CD4-positive, alpha-beta T cell treated with Interleukin-4 for 1 hour (primary cell): Measurements from ENCODE around the gene R3HDM4.
"Not testable (repeated sequence)": the region's sequence is repeated elsewhere in the genome, so short reads cannot be mapped to it uniquely, and the experiment has no call there.

Experiments
- DNase-seq, 2 donors: peaks; one replicate each; pipeline ENCODE4 v3.0.0-alpha.2; 2020 to 2022

R3HDM4 gene

GRCh38 chr19:913080-913748 lies at the start of gene R3HDM4:
Gene R3HDM4 (minus strand): TSS chr19:913219. CDS start chr19:913157, 62 bp downstream.
- peak; percentile 82 to 87 for DNase-seq

DNA sequence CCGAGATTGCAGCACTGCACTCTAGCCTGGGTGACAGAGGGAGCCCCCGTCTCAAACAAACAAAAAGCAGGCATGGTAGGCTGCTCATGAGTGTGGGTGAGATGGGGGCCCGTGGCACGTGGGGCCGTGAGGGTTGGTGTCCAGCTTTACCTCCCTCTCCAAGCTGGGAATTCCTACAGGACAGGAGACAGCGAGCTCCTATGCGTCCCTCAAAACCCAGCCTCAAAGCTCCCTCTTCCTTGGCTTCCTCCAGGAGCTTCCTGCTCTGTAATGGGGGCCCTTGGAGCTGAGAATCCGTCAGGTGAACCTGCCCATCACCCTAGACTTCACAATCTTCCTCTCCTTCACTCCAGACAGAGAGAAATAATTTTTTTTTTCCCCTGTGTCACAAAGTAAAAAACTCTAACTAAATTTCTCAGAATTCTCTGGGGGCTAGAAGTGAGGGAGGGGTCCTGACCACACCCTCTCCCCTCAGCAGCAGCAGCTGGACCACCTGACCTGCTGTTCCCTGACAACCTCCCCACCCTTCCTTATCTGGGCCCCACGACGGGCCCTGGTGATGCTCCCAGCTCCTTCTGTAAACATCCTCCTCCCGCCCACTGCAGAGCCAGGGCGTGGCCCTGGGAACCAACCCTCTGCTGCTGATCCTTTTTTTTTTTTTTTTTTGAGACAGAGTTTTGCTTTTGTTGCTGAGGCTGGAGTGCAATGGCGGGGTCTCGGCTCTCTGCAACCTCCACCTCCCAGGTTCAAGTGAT lies 49.0 kb upstream of the R3HDM4 start:
- no peak for DNase-seq

- no peak for DNase-seq
These were observed 47.6 kb upstream of the R3HDM4 start for GRCh38 chr19:960601-960938.

GRCh38 chr19:960020-960419 lies 47.0 kb upstream of the R3HDM4 start:
- DNase-seq, result no peak

DNA sequence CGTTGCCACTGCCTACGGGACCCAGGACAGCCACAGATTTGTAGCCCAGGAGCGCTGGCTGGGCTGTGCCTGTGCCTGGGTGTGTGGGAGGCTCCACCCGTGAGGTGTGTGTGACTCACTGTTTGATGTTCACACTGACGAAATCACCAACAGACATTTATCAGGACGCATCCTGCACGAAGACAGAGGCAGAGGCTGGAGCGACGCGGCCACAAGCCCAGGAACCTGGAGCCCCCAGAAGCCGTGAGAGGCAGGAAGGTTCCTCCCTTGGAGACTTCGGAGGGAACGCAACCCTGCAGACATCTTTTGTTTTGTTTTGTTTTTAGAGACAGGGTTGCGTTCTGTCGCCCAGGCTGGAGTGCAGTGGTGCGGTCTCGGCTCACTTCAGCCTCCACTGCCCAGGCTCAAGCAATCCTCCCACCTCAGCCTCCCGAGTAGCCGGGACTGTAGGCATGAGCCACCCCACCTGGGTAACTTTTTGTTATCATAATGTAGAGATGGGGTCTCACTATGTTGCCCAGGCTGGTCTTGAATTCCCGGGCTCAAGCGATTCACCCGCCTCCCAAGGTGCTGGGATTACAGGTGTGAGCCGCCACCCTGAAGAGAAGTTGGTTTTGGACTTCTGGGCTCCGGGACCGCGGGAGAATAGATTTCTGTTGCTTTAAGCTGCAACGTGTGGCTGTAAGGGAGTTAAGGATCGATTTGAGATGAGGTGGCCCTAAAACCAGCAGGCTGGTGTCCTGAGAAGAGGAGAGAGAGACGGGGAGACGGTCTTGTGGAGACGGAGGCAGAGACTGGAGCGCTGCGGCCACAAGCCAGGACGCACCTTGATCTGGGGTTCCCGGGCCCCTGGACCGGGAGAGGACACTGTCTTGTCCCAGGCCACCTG lies 46.2 kb upstream of the R3HDM4 start:
- DNase-seq, result no peak

- DNase-seq, result not testable (repeated sequence)
These were observed 44.6 kb upstream of the R3HDM4 start for GRCh38 chr19:957578-957977.

DNA sequence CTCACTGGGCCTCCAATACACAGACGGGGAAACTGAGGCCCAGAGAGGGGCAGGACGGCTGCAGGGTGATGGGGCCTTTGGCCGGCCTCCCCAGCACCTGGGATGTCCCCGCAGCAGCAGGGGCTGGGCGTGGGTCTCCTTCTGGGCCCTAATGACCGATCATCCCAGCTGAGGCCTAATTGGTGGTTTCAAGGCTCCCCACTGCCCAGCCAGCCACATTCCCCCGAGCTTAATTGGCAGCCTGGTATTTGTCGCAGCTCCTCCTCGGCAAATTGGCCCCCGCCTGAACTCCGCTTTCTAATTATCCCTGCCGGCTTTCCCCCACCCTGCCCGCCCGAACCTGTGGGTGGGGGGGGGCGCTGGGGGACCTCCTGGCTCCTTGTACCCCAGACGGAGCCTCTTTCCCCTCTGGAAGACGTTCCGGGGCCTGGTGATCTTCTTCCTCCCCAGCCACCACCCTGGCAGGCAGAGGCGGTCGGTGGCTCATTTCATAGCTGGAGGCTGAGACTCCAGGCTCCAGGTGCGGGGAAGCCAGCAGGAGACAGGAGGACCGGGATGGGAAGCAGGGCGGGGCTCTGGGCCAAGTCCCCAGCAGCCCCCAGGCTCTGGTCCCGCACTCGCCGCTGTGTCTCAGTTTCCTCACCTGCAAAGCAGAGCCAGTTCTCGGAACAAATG lies 43.9 kb upstream of the R3HDM4 start:
- no peak for DNase-seq

DNA sequence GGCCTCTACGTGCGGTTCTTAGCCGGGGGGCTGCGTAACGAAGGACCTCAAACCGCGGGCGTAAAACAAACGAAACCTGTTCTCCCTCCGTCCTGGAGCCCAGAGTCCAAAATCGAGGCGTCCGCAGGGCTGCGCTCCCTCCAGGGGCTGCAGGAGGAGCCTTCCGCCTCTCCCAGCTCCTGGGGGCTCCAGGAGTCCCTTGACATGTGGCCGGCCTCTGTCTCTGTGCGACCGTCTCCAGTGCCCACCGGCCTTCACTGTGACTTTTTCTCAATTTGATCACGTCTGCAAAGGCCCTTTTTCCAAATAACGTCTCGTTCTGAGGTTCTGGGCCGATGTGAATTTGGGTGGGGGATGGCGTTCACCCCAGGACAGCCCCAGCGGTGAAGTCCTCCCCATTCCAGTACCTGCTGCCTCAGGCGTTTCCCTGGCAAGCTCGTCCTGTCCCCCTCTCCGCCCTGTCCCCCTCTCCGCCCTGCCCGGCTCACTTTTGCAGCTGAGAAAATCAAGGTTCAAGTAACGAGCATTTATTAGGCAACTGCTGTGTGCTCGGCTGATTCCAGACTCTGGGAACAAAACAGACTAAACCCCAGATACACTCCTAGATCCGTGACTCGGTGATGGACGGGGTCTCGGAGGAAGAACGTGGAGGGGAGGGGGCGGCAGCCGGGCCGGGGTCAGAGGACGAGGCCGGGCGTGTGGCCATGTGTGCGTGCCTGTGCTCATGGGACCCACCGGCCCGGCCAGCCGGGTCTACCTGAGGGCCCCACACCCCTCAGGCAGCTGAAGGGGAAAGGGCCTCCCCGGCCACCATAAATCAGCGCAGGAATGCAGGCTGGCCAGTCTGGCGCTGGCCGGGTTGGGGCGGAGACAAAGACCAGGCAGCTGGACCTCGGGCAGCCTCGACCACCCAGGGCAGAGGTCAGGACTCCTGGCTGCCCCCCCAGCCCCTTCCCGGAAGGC lies 43.1 kb upstream of the R3HDM4 start:
- no peak for DNase-seq

DNA sequence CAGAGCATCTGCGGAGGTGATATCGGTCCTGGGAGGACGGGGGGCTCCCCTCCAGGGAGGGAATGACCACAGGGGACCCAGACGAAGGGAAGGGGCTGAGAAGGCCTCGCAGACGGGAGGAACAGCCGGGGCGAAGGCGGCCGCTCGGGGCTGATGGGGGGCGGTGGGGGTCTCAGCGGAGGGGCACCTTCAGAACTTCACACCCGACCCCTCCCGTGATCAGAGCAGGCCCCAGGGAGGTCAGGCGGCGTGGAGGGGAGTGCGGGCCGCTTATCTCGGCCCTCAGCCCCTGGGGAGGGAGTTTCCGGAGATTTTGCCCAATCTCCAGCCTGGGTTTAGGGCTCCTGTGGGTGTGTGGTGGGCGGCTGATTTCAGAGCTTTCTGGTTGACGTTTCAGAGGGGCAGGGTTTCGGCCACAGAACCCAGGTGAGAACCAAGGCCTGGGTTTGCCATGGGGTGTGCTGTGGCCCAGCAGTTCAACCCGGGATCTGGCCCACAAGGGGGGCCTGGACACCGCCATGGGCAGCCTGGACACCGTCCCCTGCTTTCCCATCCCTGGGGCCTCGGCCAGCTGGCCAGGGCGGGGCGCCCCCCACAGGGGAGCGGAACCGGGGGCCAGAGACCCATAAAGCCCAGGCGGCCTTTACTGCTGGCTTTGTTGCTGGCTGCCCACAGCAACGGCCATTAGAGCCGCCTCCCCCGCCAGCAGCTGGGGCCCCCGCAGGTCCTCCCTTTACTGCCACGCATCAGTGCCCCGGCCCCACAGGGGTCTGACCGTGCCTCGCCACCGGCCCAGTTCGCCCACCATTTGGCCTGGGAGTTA lies 41.9 kb upstream of the R3HDM4 start:
- no peak for DNase-seq

DNA sequence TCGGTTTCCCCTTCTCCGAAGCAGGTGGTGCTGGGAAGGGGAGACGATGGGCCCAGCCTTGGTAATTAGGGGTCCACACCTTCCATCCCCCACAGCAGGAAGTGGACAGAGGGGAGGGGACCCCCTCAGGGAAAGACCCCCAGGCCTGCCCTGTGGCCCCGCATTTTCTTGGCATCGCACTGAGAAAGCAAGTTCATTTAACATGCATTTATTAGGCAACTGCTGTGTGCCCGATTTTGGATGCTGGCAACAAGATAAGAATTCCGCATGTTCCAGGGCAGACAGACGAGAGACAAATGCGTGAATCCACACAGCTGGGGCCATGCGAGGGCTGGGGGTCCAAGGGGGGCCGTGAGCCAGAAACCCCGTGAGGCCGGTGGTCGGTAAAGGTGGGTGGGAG lies 41.3 kb upstream of the R3HDM4 start:
- DNase-seq, result no peak

GRCh38 chr19:953445-954271 lies 40.6 kb upstream of the R3HDM4 start:
- DNase-seq, result no peak

DNA sequence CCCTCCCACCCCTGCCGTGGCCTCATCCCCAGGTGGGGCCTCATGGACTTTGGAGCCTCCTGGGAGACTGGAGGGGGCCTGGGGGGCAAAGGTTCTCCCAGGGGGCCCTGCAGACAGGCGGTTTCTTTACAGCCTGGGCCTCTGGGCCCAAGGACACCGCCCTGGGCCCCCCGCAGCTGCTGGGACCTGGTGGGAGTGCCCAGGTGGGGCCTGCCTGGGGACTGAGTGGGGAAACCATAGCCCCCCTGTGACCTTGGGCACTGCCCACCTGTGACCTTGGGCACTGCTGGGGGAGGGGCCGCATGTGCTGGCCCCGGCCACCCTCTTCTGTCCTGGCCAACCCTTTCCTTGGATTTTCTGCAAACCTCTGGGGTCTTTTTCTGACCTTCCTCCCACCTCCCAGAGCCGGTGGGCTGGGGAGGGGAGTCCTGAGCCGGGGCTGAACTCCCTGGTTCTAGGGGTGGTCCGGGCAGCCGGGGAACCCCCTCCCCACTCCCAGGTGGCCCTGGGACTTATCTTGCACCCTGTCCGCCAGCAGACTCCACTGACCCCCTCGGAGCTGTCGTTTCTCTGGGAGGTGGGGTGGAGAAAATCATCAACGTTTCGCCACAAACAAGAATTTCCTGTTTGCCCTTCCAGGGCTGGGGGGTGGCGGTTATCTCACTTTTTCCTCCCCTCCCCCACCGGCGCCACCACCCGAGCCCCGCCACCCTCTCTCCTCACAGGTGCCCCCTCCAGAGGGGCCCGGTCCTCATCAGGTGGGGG lies 39.8 kb upstream of the R3HDM4 start:
- DNase-seq, result peak in 1 of 2 donors; percentile 16

DNA sequence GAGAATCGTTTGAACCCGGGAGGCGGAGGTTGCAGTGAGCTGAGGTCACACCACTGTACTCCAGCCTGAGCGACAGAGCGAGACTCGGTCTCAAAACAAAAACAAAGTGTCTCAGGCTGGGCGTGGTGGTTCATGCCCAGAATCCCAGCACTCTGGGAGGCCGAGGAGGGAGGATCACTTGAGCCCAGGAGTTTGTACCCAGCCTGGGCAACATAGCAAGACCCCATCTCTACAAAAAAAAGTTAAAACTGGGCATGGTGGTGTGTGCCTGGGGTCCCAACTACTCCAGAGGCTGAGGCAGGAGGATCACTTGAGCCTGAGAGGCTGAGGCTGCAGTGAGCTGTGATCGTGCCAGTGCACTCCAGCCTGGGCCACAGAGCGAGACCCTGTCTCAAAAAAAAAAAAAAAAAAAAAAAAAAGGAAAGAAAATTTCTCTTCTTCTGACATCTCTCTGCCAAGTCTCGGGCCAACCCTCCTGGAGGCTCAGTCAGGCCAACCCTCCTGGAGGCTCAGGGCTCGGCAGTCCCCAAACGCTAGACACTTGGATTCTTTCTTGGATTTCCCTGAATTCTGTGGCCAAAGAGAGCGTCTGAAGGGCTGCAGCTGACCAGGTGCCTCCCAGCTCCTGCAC lies 39.1 kb upstream of the R3HDM4 start:
- no peak for DNase-seq

GRCh38 chr19:950352-951066 lies 37.5 kb upstream of the R3HDM4 start:
- no peak for DNase-seq

DNA sequence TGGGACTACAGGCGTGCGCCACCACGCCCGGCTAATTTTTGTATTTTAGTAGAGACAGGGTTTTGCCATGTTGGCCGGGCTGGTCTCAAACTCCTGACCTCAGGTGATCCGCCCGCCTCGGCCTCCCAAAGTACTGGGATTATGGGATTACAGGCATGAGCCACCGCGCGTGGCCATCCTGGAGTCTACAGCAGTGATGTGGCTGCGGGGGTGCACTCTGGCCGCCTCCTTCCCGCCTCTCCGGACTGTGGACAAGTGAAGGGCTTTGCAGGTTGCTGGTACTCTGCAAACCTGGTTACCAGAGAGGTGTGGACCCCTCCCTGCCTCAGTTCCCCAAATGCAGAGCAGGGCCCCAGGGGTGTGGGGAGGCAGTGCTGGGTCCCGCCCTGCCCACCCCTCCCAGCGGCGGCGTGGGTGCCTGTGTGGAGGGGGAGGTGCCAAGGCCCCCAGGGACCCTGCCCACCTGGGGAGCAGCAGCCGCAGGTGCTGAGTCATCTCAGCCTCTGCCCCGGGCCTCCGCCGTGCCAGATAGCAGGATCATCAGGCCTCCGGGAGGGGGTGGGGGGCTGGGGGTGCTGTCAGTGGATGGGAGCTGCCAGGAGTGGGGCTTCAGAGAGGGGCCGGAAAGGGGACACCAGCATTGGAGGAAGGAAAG lies 36.0 kb upstream of the R3HDM4 start:
- DNase-seq, result no peak

DNA sequence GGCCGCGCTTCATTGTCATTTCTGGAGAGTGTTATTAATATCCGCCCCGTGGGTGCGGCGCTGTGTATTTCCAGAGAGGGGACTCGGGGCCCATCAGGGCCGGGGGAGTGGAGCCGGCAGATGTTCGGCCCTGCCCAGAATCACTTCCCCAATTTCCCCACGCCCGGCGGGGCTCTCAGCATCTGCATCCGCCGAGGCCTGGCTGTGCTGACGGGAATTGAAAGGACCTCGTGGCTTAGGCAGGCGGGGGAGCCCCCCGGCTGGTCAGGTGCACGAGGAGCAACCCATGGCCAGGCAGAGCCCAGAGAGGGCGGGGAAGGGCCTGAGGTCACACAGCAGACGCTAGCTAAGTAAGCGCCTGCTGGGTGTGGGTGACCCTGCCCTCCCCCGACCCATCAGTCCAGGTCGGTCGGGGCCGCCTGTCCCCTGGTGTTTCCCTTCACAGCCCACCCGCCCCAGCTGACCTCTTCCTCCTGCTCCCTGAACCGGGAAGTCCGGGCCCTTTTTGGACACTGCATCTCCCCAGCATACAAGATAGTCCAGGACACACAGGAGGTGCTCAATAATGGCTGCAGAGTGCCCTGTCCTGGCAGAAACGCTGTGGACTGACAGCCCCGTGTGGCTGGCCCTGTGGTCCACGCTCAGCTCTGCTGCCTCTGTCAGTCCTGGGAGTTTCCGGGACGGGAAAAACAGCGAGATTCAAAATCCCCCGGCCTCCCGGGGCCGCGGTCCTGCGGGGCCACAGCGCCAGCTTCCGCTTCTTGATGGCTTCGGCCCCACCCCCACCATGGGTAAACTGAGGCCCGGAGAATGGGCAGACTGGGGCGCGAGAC lies 34.9 kb upstream of the R3HDM4 start:
- DNase-seq, result peak; percentile 24 to 85
